ENCODE results near the gene CPA3.

CPA3 gene

GRCh38 chr3:148861277-148861869, 3.7 kb upstream of the CPA3 start:
- DNase-seq: peak; percentile 61 to 64

GRCh38 chr3:148863297-148863696, 1.8 kb upstream of the CPA3 start:
- DNase-seq: no peak

- no peak for DNase-seq
These were observed 1.3 kb upstream of the CPA3 start for GRCh38 chr3:148863814-148864213.

GRCh38 chr3:148866261-148866660, 1.2 kb downstream of the CPA3 start:
- DNase-seq: no peak

- DNase-seq: peak; percentile 92 to 94
These were observed 8.3 kb downstream of the CPA3 start for GRCh38 chr3:148873270-148873927.

- DNase-seq: peak in 1 of 2 experiments; percentile 35
These were observed 8.9 kb downstream of the CPA3 start for GRCh38 chr3:148873977-148874376.

- no peak for DNase-seq
These were observed 13.0 kb downstream of the CPA3 start for GRCh38 chr3:148878095-148878494.

- peak; percentile 5 to 47 for DNase-seq
These were observed 14.2 kb downstream of the CPA3 start for GRCh38 chr3:148879256-148879655.

GRCh38 chr3:148880681-148881080, 15.6 kb downstream of the CPA3 start:
- DNase-seq: peak; percentile 37 to 45

- no peak for DNase-seq
These were observed 16.2 kb downstream of the CPA3 start for GRCh38 chr3:148881286-148881685.

GRCh38 chr3:148882288-148882687, 17.2 kb downstream of the CPA3 start:
- peak; percentile 72 to 80 for DNase-seq

GRCh38 chr3:148883163-148883562, 18.1 kb downstream of the CPA3 start:
- DNase-seq: peak in 1 of 2 experiments; percentile 11

- DNase-seq: no peak
These were observed 19.2 kb downstream of the CPA3 start for GRCh38 chr3:148884261-148884660.

- no peak for DNase-seq
These were observed 24.7 kb downstream of the CPA3 start for GRCh38 chr3:148889828-148890227.

- no peak for DNase-seq
These were observed 31.0 kb downstream of the CPA3 start for GRCh38 chr3:148896062-148896461.

GRCh38 chr3:148901987-148902791, 37.1 kb downstream of the CPA3 start:
- DNase-seq: no peak

GRCh38 chr3:148903022-148903442, 37.9 kb downstream of the CPA3 start:
- DNase-seq: no peak

GRCh38 chr3:148903941-148904340, 38.8 kb downstream of the CPA3 start:
- DNase-seq: no peak

GRCh38 chr3:148906667-148907066, 41.6 kb downstream of the CPA3 start:
- no peak for DNase-seq

GRCh38 chr3:148911173-148911572, 46.1 kb downstream of the CPA3 start:
- no peak for DNase-seq

- DNase-seq: no peak
These were observed 46.5 kb downstream of the CPA3 start for GRCh38 chr3:148911592-148911991.

- no peak for DNase-seq
These were observed 50.0 kb downstream of the CPA3 start for GRCh38 chr3:148914936-148915690.

- DNase-seq: no peak
These were observed 51.0 kb downstream of the CPA3 start for GRCh38 chr3:148916132-148916531.
